ENCODE data around the gene C1orf198.

Gene C1orf198

GRCh38 chr1:230826166-230826875, 42.0 kb downstream of the C1orf198 start:
- H3K79me2 ChIP-seq (ENCODE audit: low read length), result no peaks in the 10 kb centered on the region
- H3K9ac ChIP-seq (ENCODE audit: low read length), result no peak overlapping the region
- TF ChIP-seq CTCF (IDR thresholded peaks at IDR 0.05; ENCODE audit: low read depth, low read length), result no peak
- no peak for TF ChIP-seq EZH2phosphoT487 (IDR thresholded peaks at IDR 0.05; ENCODE audit: low read depth)
- H3K4me1 ChIP-seq (ENCODE audit: low read length), result no peaks in the 10 kb centered on the region
- no peak overlapping the region for H3K27ac ChIP-seq (ENCODE audit: low read length)
- no peak overlapping the region for H3K4me2 ChIP-seq (ENCODE audit: low read length)
- H3K36me3 ChIP-seq (replicated peaks; ENCODE audit: low read depth, low read length), result no peaks in the 10 kb centered on the region
- H4K20me1 ChIP-seq (ENCODE audit: insufficient read depth, low read length), result no peaks in the 10 kb centered on the region
- no peaks in the 10 kb centered on the region for H3K9me3 ChIP-seq (ENCODE audit: insufficient read depth, low read length)
- H3K27me3 ChIP-seq (ENCODE audit: low read depth, low read length), result no peaks in the 10 kb centered on the region
- no peak overlapping the region for H2AFZ ChIP-seq (ENCODE audit: low read depth, low read length)
- no peak overlapping the region for H3K4me3 ChIP-seq (ENCODE audit: low read length)

- H3K27ac ChIP-seq (ENCODE audit: low read length), result no peak overlapping the region
Observed at GRCh38 chr1:230825761-230826160, 42.6 kb downstream of the C1orf198 start.

GRCh38 chr1:230824919-230825721, 43.2 kb downstream of the C1orf198 start:
- no peaks in the 10 kb centered on the region for H3K9me3 ChIP-seq (ENCODE audit: insufficient read depth, low read length)
- H3K9ac ChIP-seq (ENCODE audit: low read length), result no peak overlapping the region
- H3K79me2 ChIP-seq (ENCODE audit: low read length), result no peaks in the 10 kb centered on the region
- TF ChIP-seq EZH2phosphoT487 (IDR thresholded peaks at IDR 0.05; ENCODE audit: low read depth) (no peak), CTCF (IDR thresholded peaks at IDR 0.05; ENCODE audit: low read depth, low read length) (no peak)
- H3K4me3 ChIP-seq (ENCODE audit: low read length), result no peak overlapping the region
- no peaks in the 10 kb centered on the region for H4K20me1 ChIP-seq (ENCODE audit: insufficient read depth, low read length)
- H3K4me2 ChIP-seq (ENCODE audit: low read length), result no peak overlapping the region
- H3K27me3 ChIP-seq (ENCODE audit: low read depth, low read length), result no peaks in the 10 kb centered on the region
- no peak overlapping the region for H3K27ac ChIP-seq (ENCODE audit: low read length)
- H2AFZ ChIP-seq (ENCODE audit: low read depth, low read length), result no peak overlapping the region
- no peaks in the 10 kb centered on the region for H3K36me3 ChIP-seq (replicated peaks; ENCODE audit: low read depth, low read length)
- H3K4me1 ChIP-seq (ENCODE audit: low read length), result no peaks in the 10 kb centered on the region

More at GRCh38 chr1:230825761-230826160, 42.6 kb downstream of the C1orf198 start:
- H2AFZ ChIP-seq (ENCODE audit: low read depth, low read length), result no peak overlapping the region
- no peaks in the 10 kb centered on the region for H4K20me1 ChIP-seq (ENCODE audit: insufficient read depth, low read length)
- H3K27me3 ChIP-seq (ENCODE audit: low read depth, low read length), result no peaks in the 10 kb centered on the region
- H3K79me2 ChIP-seq (ENCODE audit: low read length), result no peaks in the 10 kb centered on the region
- no peak overlapping the region for H3K4me2 ChIP-seq (ENCODE audit: low read length)
- no peak overlapping the region for H3K4me3 ChIP-seq (ENCODE audit: low read length)
- no peak overlapping the region for H3K9ac ChIP-seq (ENCODE audit: low read length)
- H3K4me1 ChIP-seq (ENCODE audit: low read length), result no peaks in the 10 kb centered on the region
- H3K36me3 ChIP-seq (replicated peaks; ENCODE audit: low read depth, low read length), result no peaks in the 10 kb centered on the region
- TF ChIP-seq EZH2phosphoT487 (IDR thresholded peaks at IDR 0.05; ENCODE audit: low read depth) (no peak), CTCF (IDR thresholded peaks at IDR 0.05; ENCODE audit: low read depth, low read length) (no peak)
- H3K9me3 ChIP-seq (ENCODE audit: insufficient read depth, low read length), result no peaks in the 10 kb centered on the region

DNA sequence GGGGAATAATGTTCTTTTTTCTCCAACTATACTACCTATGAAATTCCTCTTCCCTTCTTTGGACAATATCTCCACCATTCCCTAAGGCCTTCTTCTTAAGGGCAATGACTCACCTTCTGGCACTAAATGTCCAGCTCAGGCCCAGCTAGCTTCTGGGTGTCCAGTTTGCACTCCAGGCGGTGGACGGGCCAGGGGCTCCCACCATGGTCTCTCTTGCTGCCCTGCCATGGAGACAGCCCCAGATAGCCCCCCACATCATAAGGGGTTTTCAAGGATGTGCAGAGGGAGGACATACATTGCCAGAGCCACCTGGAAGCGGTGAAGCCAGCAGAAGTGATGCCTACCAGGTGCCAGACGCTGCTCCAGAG, 43.8 kb downstream of the C1orf198 start:
- no peaks in the 10 kb centered on the region for H3K4me1 ChIP-seq (ENCODE audit: low read length)
- no peak overlapping the region for H3K27ac ChIP-seq (ENCODE audit: low read length)
- H3K9ac ChIP-seq (ENCODE audit: low read length), result no peak overlapping the region
- no peak overlapping the region for H3K4me2 ChIP-seq (ENCODE audit: low read length)
- no peaks in the 10 kb centered on the region for H3K9me3 ChIP-seq (ENCODE audit: insufficient read depth, low read length)
- H3K36me3 ChIP-seq (replicated peaks; ENCODE audit: low read depth, low read length), result no peaks in the 10 kb centered on the region
- H3K27me3 ChIP-seq (ENCODE audit: low read depth, low read length), result no peaks in the 10 kb centered on the region
- no peaks in the 10 kb centered on the region for H3K79me2 ChIP-seq (ENCODE audit: low read length)
- H4K20me1 ChIP-seq (ENCODE audit: insufficient read depth, low read length), result no peaks in the 10 kb centered on the region
- TF ChIP-seq EZH2phosphoT487 (IDR thresholded peaks at IDR 0.05; ENCODE audit: low read depth), result no peak
- TF ChIP-seq CTCF (IDR thresholded peaks at IDR 0.05; ENCODE audit: low read depth, low read length), result no peak
- H3K4me3 ChIP-seq (ENCODE audit: low read length), result no peak overlapping the region
- no peak overlapping the region for H2AFZ ChIP-seq (ENCODE audit: low read depth, low read length)
